Kidney epithelial cell (primary cell): ENCODE data around the gene CYTH1. TPM values are rescaled to one million over a fixed set of nuclear protein-coding genes. Genes with fewer than 3 reads are reported as not detected.

Experiments used
- DNase-seq: peaks from one replicate; pipeline ENCODE4 v3.0.0-alpha.2; 2010; ENCODE audit warnings: low read depth
- H3K27me3 ChIP-seq: 2 replicates; pipeline ENCODE4 v1.6.0; 2011; ENCODE audit warnings: low read length; ENCODE audit not compliant: control insufficient read depth, insufficient read depth
- H3K36me3 ChIP-seq: 2 replicates; pipeline ENCODE4 v1.5.1; 2011; ENCODE audit warnings: low read length; ENCODE audit not compliant: control insufficient read depth, insufficient read depth
- H3K4me3 ChIP-seq: 2 replicates; pipeline ENCODE4 v1.5.1; 2011; ENCODE audit warnings: low read depth, mild to moderate bottlenecking, control low read depth, low read length
- total RNA-seq: library from RNA; depleted of rRNA; stranded (reverse); fragments of >200 nt; gene quantifications from 2 replicates; pipeline ENCODE4 v1.2.3, GENCODE V29; 2015
- TF ChIP-seq, protein P1 (sequence below): IDR thresholded peaks from 2 replicates; pipeline ENCODE4 v1.5.1; 2011; ENCODE audit warnings: mild to moderate bottlenecking, moderate library complexity, low read length, control low read depth, inconsistent platforms; ENCODE audit not compliant: insufficient read depth, poor library complexity, severe bottlenecking

CYTH1 gene
- total RNA-seq, 1 donor from 2014 or later: 34.1 TPM

DNA sequence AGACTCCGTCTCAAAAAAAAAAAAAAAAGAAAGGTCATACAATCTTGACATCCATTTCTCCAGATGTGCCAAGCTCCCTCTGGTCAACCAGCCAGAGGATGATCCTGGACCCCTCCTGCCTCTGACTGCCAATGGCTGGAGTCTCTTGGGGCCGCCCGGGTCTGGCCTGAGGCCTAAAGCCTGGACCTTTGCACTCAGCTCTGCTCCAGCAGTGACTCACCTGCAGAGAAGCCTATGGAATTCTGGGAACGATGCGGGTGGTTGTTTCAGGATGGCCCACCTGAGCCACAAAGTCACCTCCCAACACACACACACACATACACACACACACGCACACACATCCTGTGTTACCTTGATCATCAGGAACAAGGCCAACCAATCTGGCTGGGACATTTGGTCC, 140.8 kb downstream of the CYTH1 start:
- TF ChIP-seq, protein P1, sequence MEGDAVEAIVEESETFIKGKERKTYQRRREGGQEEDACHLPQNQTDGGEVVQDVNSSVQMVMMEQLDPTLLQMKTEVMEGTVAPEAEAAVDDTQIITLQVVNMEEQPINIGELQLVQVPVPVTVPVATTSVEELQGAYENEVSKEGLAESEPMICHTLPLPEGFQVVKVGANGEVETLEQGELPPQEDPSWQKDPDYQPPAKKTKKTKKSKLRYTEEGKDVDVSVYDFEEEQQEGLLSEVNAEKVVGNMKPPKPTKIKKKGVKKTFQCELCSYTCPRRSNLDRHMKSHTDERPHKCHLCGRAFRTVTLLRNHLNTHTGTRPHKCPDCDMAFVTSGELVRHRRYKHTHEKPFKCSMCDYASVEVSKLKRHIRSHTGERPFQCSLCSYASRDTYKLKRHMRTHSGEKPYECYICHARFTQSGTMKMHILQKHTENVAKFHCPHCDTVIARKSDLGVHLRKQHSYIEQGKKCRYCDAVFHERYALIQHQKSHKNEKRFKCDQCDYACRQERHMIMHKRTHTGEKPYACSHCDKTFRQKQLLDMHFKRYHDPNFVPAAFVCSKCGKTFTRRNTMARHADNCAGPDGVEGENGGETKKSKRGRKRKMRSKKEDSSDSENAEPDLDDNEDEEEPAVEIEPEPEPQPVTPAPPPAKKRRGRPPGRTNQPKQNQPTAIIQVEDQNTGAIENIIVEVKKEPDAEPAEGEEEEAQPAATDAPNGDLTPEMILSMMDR: no peak
- Histone ChIP-seq H3K27me3 (no peaks in the 10 kb centered on the region), H3K4me3 (no peak overlapping the region), H3K36me3 (no peaks in the 10 kb centered on the region)
- DNase-seq: no peak

GRCh38 chr17:78640700-78641099, 141.4 kb downstream of the CYTH1 start:
- no peaks in the 10 kb centered on the region for H3K27me3 ChIP-seq

GRCh38 chr17:78637643-78638420, 144.2 kb downstream of the CYTH1 start:
- Histone ChIP-seq H3K27me3 (no peaks in the 10 kb centered on the region), H3K4me3 (no peak overlapping the region), H3K36me3 (no peaks in the 10 kb centered on the region)
- TF ChIP-seq, protein P1: no peak
- no peak for DNase-seq

More at GRCh38 chr17:78640700-78641099, 141.4 kb downstream of the CYTH1 start:
- DNase-seq: no peak
- no peaks in the 10 kb centered on the region for H3K36me3 ChIP-seq
- no peak overlapping the region for H3K4me3 ChIP-seq
- TF ChIP-seq, protein P1: no peak

GRCh38 chr17:78637146-78637545, 144.9 kb downstream of the CYTH1 start:
- Histone ChIP-seq H3K27me3 (no peaks in the 10 kb centered on the region), H3K4me3 (no peak overlapping the region)
- no peak for DNase-seq

GRCh38 chr17:78634154-78634553, 147.9 kb downstream of the CYTH1 start:
- TF ChIP-seq, protein P1: no peak
- H3K4me3 ChIP-seq: no peak overlapping the region
- H3K36me3 ChIP-seq: no peaks in the 10 kb centered on the region
- no peak for DNase-seq
- H3K27me3 ChIP-seq: no peaks in the 10 kb centered on the region

More at GRCh38 chr17:78637146-78637545, 144.9 kb downstream of the CYTH1 start:
- TF ChIP-seq, protein P1: no peak
- no peaks in the 10 kb centered on the region for H3K36me3 ChIP-seq

DNA sequence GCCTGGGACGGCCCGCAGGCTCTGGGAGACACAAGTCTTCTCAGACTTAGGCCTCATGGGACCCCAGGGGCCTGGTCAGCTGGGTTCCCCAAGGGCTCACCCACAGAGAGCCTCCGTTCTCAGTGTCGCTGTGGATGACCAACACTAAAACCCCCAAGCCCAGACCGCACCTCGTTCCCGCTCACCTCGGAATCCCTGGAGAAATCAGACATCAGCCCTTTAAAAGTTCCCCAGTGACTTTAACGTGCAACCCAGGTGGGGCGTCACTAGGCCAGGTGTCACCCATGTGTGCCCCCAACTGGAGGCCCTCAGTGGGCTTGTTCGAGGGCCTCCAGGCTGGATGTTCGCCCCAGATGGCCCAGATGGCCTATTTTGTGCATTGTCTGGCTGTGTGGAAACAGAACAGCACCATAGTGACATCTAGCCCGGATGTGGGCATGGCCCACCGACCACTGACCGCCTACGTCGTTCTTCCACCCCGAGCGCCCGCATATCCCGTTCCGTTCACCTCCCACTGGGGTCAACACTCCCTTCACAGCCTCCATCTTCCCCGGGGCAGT, 152.6 kb downstream of the CYTH1 start:
- Histone ChIP-seq H3K36me3 (no peaks in the 10 kb centered on the region), H3K27me3 (no peaks in the 10 kb centered on the region), H3K4me3 (no peak overlapping the region)
- TF ChIP-seq, protein P1: no peak
- DNase-seq: no peak
